ENCODE data around the gene PITHD1. TPM values are rescaled to one million over a fixed set of nuclear protein-coding genes. Genes with fewer than 3 reads are reported as not detected.

The PITHD1 gene
- total and polyA plus RNA-seq, 10 of the 15 experiments (the other 5 are each of a cell fraction or from before 2014, with no cell fraction given), result 23.7 to 82.2 (median 67.0) TPM

GRCh38 chr1:23748016-23748415 is 30.2 kb upstream of the PITHD1 start:
- Histone ChIP-seq H2AFZ (ENCODE audit: control insufficient read depth, low read depth, low read length) (no peak overlapping the region), H3K9ac (ENCODE audit: control insufficient read depth, insufficient read depth, low read length) (no peak overlapping the region), H3K79me2 (ENCODE audit: control insufficient read depth, insufficient read depth, low read length) (peaks cover 77% of the 10 kb centered on the region), H3K4me3 (no peak overlapping the region), H3K27ac (ENCODE audit: control insufficient read depth, insufficient read depth) (peak overlapping the region; percentile 36; the same call in 1 of the 2 replicates), H3K4me1 (ENCODE audit: control insufficient read depth, insufficient read depth, low read length) (peaks cover 3% of the 10 kb centered on the region; the same call in 1 of the 2 replicates), H3K27me3 (replicated peaks in 1 of 2; ENCODE audit: control insufficient read depth in 2 of 2, insufficient read depth in 2 of 2, low read length in 1 of 2) (no peaks in the 10 kb centered on the region), H4K20me1 (ENCODE audit: control insufficient read depth, insufficient read depth) (peaks cover 4% of the 10 kb centered on the region), H3K9me3 (replicated peaks; ENCODE audit: control insufficient read depth, insufficient read depth, low read length) (no peaks in the 10 kb centered on the region), H3K36me3 (ENCODE audit: control insufficient read depth in 2 of 2, insufficient read depth in 2 of 2, low read length in 1 of 2) (peaks cover 17 to 21% of the 10 kb centered on the region in 2 experiments), H3K4me2 (ENCODE audit: control insufficient read depth, insufficient read depth) (peak overlapping the region; percentile 28; the same call in 1 of the 2 replicates)
- DNase-seq (ENCODE audit: low read depth, low spot score), result no peak
- BruUV-seq (replicated peaks), result no TSS peak
- RAD21 ChIA-PET (ENCODE audit: unreplicated experiment), result interaction anchor here (0.7 to 6.6 kb wide), 6 partner anchors 10 to 111 kb away, joined by 3 to 48 read pairs (median 3); partner anchors contain the start of gene RPL11
- in situ Hi-C loops (cut with MboI), result loop anchor here (5.0 kb wide), 1 partner anchor 56 kb away; the partner anchor contains the start of gene RPL11
- SMC1A ChIA-PET (ENCODE audit: uncharacterized antibody, unreplicated experiment), result interaction anchor here (0.7 to 8.2 kb wide), 9 partner anchors 11 to 251 kb away, joined by 3 to 137 read pairs (median 5); partner anchors contain the start of gene RPL11
- FAIRE-seq, result no peak
- POLR2A ChIA-PET, result interaction anchor here (1.2 to 1.7 kb wide), 2 partner anchors 25 to 56 kb away, joined by 3 to 12 read pairs; partner anchors contain the start of gene RPL11
- no peak for ATAC-seq
- 43% methylated on average over 3 of the region's 3 CpGs for WGBS (ENCODE audit: insufficient coverage, insufficient replicate concordance, low lambda C conversion rate, missing lambda C conversion rate)
- CTCF ChIA-PET, result interaction anchor here (0.9 to 11.3 kb wide), 7 partner anchors 20 to 203 kb away, joined by 3 to 155 read pairs (median 8); partner anchors contain the start of genes ID3 and RPL11
- intact Hi-C loops (cut with micrococcal nuclease; ENCODE audit: unreplicated experiment), result no loop called here
- no peak for TF ChIP-seq NFIC (IDR thresholded peaks at IDR 0.05; ENCODE audit: low read depth, low read length)
- TF ChIP-seq HCFC1 (IDR thresholded peaks at IDR 0.05; ENCODE audit: low read length), result no peak
- no peak for TF ChIP-seq TAF1 (IDR thresholded peaks at IDR 0.05; ENCODE audit: borderline replicate concordance, low read depth, low read length)
- 0 out of 2 replicates have a peak, but pooled peaks have one; percentile 21 for TF ChIP-seq POLR2AphosphoS5 (IDR thresholded peaks at IDR 0.05; ENCODE audit: low read length)
- TF ChIP-seq POU2F2 (IDR thresholded peaks at IDR 0.05; ENCODE audit: borderline replicate concordance, low read depth, low read length), result no peak
- TF ChIP-seq MXI1 (IDR thresholded peaks at IDR 0.05; ENCODE audit: low read depth, low read length), result no peak
- no peak for TF ChIP-seq ATF7 (IDR thresholded peaks at IDR 0.05; ENCODE audit: low read depth)

Measured in GM12878 (cell line).